Heart right ventricle (tissue), 16 donors: ENCODE data around the gene ANKS1B. TPM values are rescaled to one million over a fixed set of nuclear protein-coding genes. Genes with fewer than 3 reads are reported as not detected.

Experiments
- ATAC-seq, 8 donors: fragments of 200-7000 bp; cut with Tn5 transposase; one replicate each; pipeline ENCODE4 v1.9.1; 2020; ENCODE audit warnings: mild to moderate bottlenecking in 8 of 8, moderate library complexity in 8 of 8, moderate number of reproducible peaks in 1 of 8
- DNase-seq, 2 donors: peaks; one replicate each; pipeline ENCODE4 v3.0.0-alpha.2; 2020
- H3K27ac ChIP-seq, 10 donors: fragments of 200-600 bp; sonication (generic) in 2 of 10; one replicate each; pipeline versions ENCODE4 v1.5.0 to v1.8.0; 2020 to 2022; ENCODE audit warnings: mild to moderate bottlenecking in 3 of 10
- H3K27me3 ChIP-seq, 7 donors: fragments of 200-600 bp; one replicate each; pipeline ENCODE4 v1.8.0; 2021 to 2022; ENCODE audit warnings: mild to moderate bottlenecking in 2 of 7
- H3K36me3 ChIP-seq, 9 donors: fragments of 200-600 bp; sonication (generic) in 1 of 9; one replicate each; pipeline versions ENCODE4 v1.5.0 to v1.8.0; 2020 to 2022; ENCODE audit warnings: mild to moderate bottlenecking in 2 of 9
- H3K4me1 ChIP-seq, 9 donors: fragments of 200-600 bp; sonication (generic) in 1 of 9; one replicate each; pipeline versions ENCODE4 v1.5.0 to v1.8.0; 2020 to 2022; ENCODE audit warnings: mild to moderate bottlenecking in 4 of 9
- H3K4me3 ChIP-seq, 10 donors: fragments of 200-600 bp; sonication (generic) in 2 of 10; one replicate each; pipeline versions ENCODE4 v1.5.0 to v1.8.0; 2020 to 2022; ENCODE audit warnings: mild to moderate bottlenecking in 7 of 10, moderate library complexity in 2 of 10
- H3K9me3 ChIP-seq, 11 donors: fragments of 200-600 bp in 10 of 11; sonication (generic) in 2 of 11; one replicate each; pipeline versions ENCODE4 v1.5.0 to v1.8.0; 2013 to 2022; ENCODE audit warnings: mild to moderate bottlenecking in 2 of 11, control low read depth in 1 of 11, moderate library complexity in 1 of 11
- WGBS, 2 donors: extraction: QIAGEN DNeasy Blood & Tissue Kit; methylation state at CpG; one replicate each; pipeline ENCODE4 v1.1.7; 2013; ENCODE audit warnings: inconsistent platforms in 1 of 2; 5-methylcytosine and 5-hydroxymethylcytosine counted together
- intact Hi-C, 10 donors: fragments of 100-400 bp; cut with DNase I; formaldehyde crosslinking; loops; one replicate each; pipeline versions ENCODE4 v1.11.1 to v1.14.2; 2022
- polyA plus RNA-seq, 2 donors: library from polyadenylated mRNA; stranded (reverse); fragments of 200-250 nt; gene quantifications; one replicate each; pipeline ENCODE4 v1.2.3, GENCODE V29; 2013
- total RNA-seq, 10 donors: library from RNA; stranded (reverse); fragmentation: NEBNext Ultra II Directional in 3 of 10; extraction: Animal tissue kit (Norgen Biotek cat#: 25700) in 3 of 10; gene quantifications; one replicate each; pipeline versions ENCODE4 v1.2.1 to v1.2.4, GENCODE V29; 2021 to 2023
- TF ChIP-seq, protein P1 (sequence below), 9 donors: fragments of 200-600 bp; sonication (generic) in 2 of 9; IDR thresholded peaks; one replicate each; pipeline versions ENCODE4 v1.5.0 to v1.8.0; 2021 to 2022; ENCODE audit warnings: antibody characterized with exemption in 9 of 9, mild to moderate bottlenecking in 5 of 9, moderate library complexity in 1 of 9
- donor health status: Arrhythmogenic right ventricular cardiomyopathy.
- donor health status: ischemic (EF 13 %, LVEDD 7.1; RV severe dilation, severe dysfunction).
- donor health status: healthy with polysubstance abuse.
- donor health status: DM: no; HTN: yes; CAD: no.
- donor health status: DM: no; HTN: no; CAD: no.
- donor health status: ischemic (EF 25% LVEDD 6.9; RV normal size, moderate dysfunction).
- donor health status: ischemic (EF 25% LVEDD 5.7; RV mildly dilated, moderate dysfunction).
- donor health status: healthy.
- donor health status: DM: yes; HTN: yes; CAD: no.
- donor health status: Ischemic cardiomyopathy.
- donor health status: ischemic (EF 35%, LVEDD 5.7; RV mildly dilated, moderate dysfunction).
- donor health status: nonischemic (EF 11% LVEDD 7.7; RV severe dilation, severe dysfunction).
- donor health status: DM: yes; HTN: yes; CAD: no.
- donor health status: PGD.
- donor health status: ischemic (EF 29% LVEDD 5.4; RV normal size, mild dysfunction).
- donor health status: nonischemic (EF 23%, LVEDD 6.1; RV moderate dilation, normal function).

ANKS1B gene
- total and polyA plus RNA-seq, 12 donors, result 0.58 to 4.8 (median 1.8) TPM

- DNase-seq, result no peak
- H3K27me3 ChIP-seq, result no peaks in the 10 kb centered on the region
- no peak overlapping the region for H3K4me3 ChIP-seq
- intact Hi-C loops, result no loop called here
- no peak overlapping the region for H3K27ac ChIP-seq
- H3K9me3 ChIP-seq, result no peaks in the 10 kb centered on the region
- ATAC-seq, result no peak
- TF ChIP-seq, protein P1, sequence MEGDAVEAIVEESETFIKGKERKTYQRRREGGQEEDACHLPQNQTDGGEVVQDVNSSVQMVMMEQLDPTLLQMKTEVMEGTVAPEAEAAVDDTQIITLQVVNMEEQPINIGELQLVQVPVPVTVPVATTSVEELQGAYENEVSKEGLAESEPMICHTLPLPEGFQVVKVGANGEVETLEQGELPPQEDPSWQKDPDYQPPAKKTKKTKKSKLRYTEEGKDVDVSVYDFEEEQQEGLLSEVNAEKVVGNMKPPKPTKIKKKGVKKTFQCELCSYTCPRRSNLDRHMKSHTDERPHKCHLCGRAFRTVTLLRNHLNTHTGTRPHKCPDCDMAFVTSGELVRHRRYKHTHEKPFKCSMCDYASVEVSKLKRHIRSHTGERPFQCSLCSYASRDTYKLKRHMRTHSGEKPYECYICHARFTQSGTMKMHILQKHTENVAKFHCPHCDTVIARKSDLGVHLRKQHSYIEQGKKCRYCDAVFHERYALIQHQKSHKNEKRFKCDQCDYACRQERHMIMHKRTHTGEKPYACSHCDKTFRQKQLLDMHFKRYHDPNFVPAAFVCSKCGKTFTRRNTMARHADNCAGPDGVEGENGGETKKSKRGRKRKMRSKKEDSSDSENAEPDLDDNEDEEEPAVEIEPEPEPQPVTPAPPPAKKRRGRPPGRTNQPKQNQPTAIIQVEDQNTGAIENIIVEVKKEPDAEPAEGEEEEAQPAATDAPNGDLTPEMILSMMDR (IDR thresholded peaks at IDR 0.05), result no peak
- no peaks in the 10 kb centered on the region for H3K36me3 ChIP-seq
- H3K4me1 ChIP-seq, result no peaks in the 10 kb centered on the region
These were observed 960.5 kb downstream of the ANKS1B start for GRCh38 chr12:99024191-99024590.

DNA sequence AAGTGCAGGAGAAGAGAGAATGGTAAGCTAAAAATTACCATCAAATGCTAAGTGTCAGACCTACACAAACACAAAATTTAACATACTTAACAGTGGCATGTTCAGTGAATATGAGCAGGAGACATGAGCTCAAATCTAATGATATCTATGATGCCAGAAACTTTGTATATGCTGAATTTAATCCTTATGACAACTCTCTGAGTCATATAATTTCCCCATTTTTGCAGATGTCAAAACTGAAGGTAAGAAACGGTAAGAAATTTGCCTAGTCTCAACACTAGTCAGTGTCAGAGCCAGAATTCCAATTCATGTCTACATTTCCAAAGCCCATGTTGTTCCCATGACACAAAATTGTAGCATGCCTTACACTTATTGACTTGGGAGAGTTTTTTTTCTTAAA lies 963.9 kb downstream of the ANKS1B start:
- H3K27ac ChIP-seq, result no peak overlapping the region
- H3K36me3 ChIP-seq, result no peaks in the 10 kb centered on the region
- TF ChIP-seq, protein P1 (IDR thresholded peaks at IDR 0.05), result no peak
- intact Hi-C loops, result no loop called here
- WGBS, 2 donors, result 72 to 85% methylated on average over 1 of the region's 1 CpG
- ATAC-seq (no peak), DNase-seq (no peak)
- H3K27me3 ChIP-seq, result no peaks in the 10 kb centered on the region
- no peak overlapping the region for H3K4me3 ChIP-seq
- no peaks in the 10 kb centered on the region for H3K4me1 ChIP-seq
- H3K9me3 ChIP-seq, result peaks cover 0 to 11% (median 0%) of the 10 kb centered on the region in 11 donors

DNA sequence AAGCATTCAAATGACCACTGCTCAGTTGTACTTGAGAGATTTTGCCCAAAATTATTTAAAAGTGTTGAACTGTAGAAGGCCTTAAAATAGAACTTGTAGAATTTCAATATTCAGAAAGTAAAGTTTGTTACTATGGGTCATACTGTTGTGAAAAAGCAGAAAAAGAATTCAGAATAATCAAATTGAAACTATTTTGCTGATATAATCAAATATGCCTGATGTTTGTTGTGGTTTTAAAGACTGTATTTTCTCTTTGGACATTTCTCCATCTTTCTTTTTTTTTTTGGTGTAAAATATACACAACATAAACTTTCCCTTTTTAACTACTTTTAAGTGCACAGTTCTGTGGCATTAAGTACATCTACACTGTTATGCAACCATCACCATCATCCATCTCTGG lies 964.9 kb downstream of the ANKS1B start:
- intact Hi-C loops, result no loop called here
- no peak overlapping the region for H3K27ac ChIP-seq
- no peak for ATAC-seq
- H3K9me3 ChIP-seq, result peaks cover 0 to 11% (median 0%) of the 10 kb centered on the region in 11 donors
- H3K36me3 ChIP-seq, result no peaks in the 10 kb centered on the region
- H3K27me3 ChIP-seq, result no peaks in the 10 kb centered on the region
- TF ChIP-seq, protein P1 (IDR thresholded peaks at IDR 0.05), result no peak
- no peak overlapping the region for H3K4me3 ChIP-seq
- DNase-seq, result no peak
- H3K4me1 ChIP-seq, result no peaks in the 10 kb centered on the region

GRCh38 chr12:99017971-99018370 lies 966.8 kb downstream of the ANKS1B start:
- DNase-seq, result no peak
- no peak for ATAC-seq
- TF ChIP-seq, protein P1 (IDR thresholded peaks at IDR 0.05), result no peak
- H3K36me3 ChIP-seq, result no peaks in the 10 kb centered on the region
- WGBS, 2 donors, result 52 to 82% methylated on average over 2 of the region's 2 CpGs
- no peak overlapping the region for H3K4me3 ChIP-seq
- peaks cover 0 to 11% (median 0%) of the 10 kb centered on the region in 11 donors for H3K9me3 ChIP-seq
- H3K4me1 ChIP-seq, result no peaks in the 10 kb centered on the region
- intact Hi-C loops, result no loop called here
- no peaks in the 10 kb centered on the region for H3K27me3 ChIP-seq
- H3K27ac ChIP-seq, result no peak overlapping the region
